Chondrocyte (in vitro differentiated cells): ENCODE results near the gene TH. TPM values are rescaled to one million over a fixed set of nuclear protein-coding genes. Genes with fewer than 3 reads are reported as not detected.
"Not testable (repeated sequence)": the region's sequence is repeated elsewhere in the genome, so short reads cannot be mapped to it uniquely, and the experiment has no call there.

Experiments used
- DNase-seq: peaks from one replicate; pipeline ENCODE4 v3.0.0; 2021; ENCODE audit warnings: mixed read lengths, low spot score
- H3K27ac Mint-ChIP-seq: one replicate; pipeline ENCODE4 v1.8.0; 2021; ENCODE audit warnings: mild to moderate bottlenecking, moderate library complexity, mixed read lengths; ENCODE audit not compliant: unreplicated experiment
- H3K27me3 Mint-ChIP-seq: 2 replicates; pipeline ENCODE4 v1.8.0; 2021; ENCODE audit warnings: low read depth, mixed read lengths
- H3K36me3 Mint-ChIP-seq: 2 replicates; pipeline ENCODE4 v1.8.0; 2021; ENCODE audit warnings: low read depth, mixed read lengths
- H3K4me1 Mint-ChIP-seq: 2 replicates; pipeline ENCODE4 v1.8.0; 2021; ENCODE audit warnings: low read depth, mild to moderate bottlenecking, mixed read lengths
- H3K4me3 Mint-ChIP-seq: one replicate; pipeline ENCODE4 v1.8.0; 2021; ENCODE audit warnings: mild to moderate bottlenecking, moderate library complexity, mixed read lengths; ENCODE audit not compliant: unreplicated experiment
- H3K9me3 Mint-ChIP-seq: 2 replicates; pipeline ENCODE4 v1.8.0; 2021; ENCODE audit warnings: low read depth, mixed read lengths
- total RNA-seq: library from RNA; stranded (reverse); gene quantifications from 3 replicates; pipeline ENCODE4 v1.2.1, GENCODE V29; 2021
- TF ChIP-seq, protein P1 (sequence below): fragments of 200-600 bp; sonication (generic); IDR thresholded peaks from 2 replicates; pipeline ENCODE4 v1.5.0; 2021; ENCODE audit warnings: antibody characterized with exemption, mild to moderate bottlenecking, moderate library complexity

TH gene
- total RNA-seq, 1 donor from 2014 or later, result not detected

GRCh38 chr11:2196970-2197770 is 25.6 kb upstream of the TH start:
- no peak for DNase-seq
- no peaks in the 10 kb centered on the region for H3K36me3 Mint-ChIP-seq
- H3K27ac Mint-ChIP-seq, result no peak overlapping the region
- H3K4me1 Mint-ChIP-seq, result no peaks in the 10 kb centered on the region
- peaks cover 18% of the 10 kb centered on the region for H3K27me3 Mint-ChIP-seq
- H3K9me3 Mint-ChIP-seq, result peaks cover 8% of the 10 kb centered on the region
- TF ChIP-seq, protein P1, sequence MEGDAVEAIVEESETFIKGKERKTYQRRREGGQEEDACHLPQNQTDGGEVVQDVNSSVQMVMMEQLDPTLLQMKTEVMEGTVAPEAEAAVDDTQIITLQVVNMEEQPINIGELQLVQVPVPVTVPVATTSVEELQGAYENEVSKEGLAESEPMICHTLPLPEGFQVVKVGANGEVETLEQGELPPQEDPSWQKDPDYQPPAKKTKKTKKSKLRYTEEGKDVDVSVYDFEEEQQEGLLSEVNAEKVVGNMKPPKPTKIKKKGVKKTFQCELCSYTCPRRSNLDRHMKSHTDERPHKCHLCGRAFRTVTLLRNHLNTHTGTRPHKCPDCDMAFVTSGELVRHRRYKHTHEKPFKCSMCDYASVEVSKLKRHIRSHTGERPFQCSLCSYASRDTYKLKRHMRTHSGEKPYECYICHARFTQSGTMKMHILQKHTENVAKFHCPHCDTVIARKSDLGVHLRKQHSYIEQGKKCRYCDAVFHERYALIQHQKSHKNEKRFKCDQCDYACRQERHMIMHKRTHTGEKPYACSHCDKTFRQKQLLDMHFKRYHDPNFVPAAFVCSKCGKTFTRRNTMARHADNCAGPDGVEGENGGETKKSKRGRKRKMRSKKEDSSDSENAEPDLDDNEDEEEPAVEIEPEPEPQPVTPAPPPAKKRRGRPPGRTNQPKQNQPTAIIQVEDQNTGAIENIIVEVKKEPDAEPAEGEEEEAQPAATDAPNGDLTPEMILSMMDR, result peak; percentile 88
- no peak overlapping the region for H3K4me3 Mint-ChIP-seq

GRCh38 chr11:2195756-2196088 is 24.1 kb upstream of the TH start:
- Mint-ChIP-seq H3K4me3 (no peak overlapping the region), H3K27ac (no peak overlapping the region), H3K27me3 (peaks cover 24% of the 10 kb centered on the region), H3K4me1 (no peaks in the 10 kb centered on the region), H3K36me3 (no peaks in the 10 kb centered on the region), H3K9me3 (peaks cover 1% of the 10 kb centered on the region)
- DNase-seq, result no peak
- TF ChIP-seq, protein P1, result no peak

DNA sequence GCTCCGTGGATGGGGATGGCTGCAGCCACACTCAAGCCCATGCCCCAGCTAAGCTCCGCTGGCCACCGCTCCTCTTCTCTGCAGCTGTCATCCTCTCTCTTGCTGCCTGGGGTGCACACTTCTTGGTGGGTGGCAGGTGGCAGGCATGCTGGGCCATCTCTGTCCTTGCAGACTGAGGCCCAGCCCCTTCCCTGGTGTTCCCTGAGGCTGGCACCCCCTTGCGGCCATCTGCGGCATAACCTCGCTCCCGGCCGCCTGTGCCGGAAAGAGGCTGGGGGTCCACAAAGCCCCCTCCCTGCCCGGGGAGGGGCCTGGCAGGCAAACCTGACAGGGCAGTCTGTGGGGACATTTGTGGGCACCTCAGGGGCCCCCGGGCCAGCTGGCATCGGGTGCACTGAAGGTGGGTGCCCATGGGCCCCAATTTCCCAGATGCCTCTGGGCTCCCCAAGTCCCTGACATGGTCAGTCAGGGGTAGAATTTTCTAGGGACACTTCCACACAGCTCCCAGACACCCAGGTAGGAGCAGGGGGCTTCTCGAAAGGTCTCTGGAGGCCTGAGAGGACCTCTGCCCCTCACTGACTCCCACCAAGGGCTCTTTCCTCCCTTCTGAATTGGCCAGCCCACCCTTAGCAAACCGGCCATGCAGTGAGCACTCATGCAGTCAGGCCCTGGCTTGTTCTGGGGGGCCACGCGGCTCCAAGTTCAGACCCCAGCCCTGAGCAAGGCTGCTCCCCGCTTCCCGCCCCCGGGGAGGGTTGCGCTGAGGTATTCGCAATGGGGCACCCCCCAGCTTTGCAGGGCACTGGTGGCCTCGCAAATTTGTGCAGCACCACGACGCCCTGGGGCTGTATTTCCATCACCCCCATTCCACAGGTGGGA is 23.5 kb upstream of the TH start:
- Mint-ChIP-seq H3K4me3 (no peak overlapping the region), H3K27ac (no peak overlapping the region), H3K9me3 (no peaks in the 10 kb centered on the region), H3K4me1 (no peaks in the 10 kb centered on the region), H3K36me3 (no peaks in the 10 kb centered on the region), H3K27me3 (peaks cover 28% of the 10 kb centered on the region)
- TF ChIP-seq, protein P1, result peak; percentile 91
- DNase-seq, result no peak

- DNase-seq, H3K4me3 Mint-ChIP-seq, H3K27ac Mint-ChIP-seq, H3K4me1 Mint-ChIP-seq, H3K9me3 Mint-ChIP-seq, H3K36me3 Mint-ChIP-seq: not testable (repeated sequence)
- H3K27me3 Mint-ChIP-seq, result peaks cover 34% of the 10 kb centered on the region
Measured at GRCh38 chr11:2193888-2194595, 22.4 kb upstream of the TH start.

GRCh38 chr11:2193099-2193887 is 21.7 kb upstream of the TH start:
- Mint-ChIP-seq H3K27me3 (peaks cover 34% of the 10 kb centered on the region), H3K36me3 (no peaks in the 10 kb centered on the region), H3K9me3 (no peaks in the 10 kb centered on the region), H3K4me3 (no peak overlapping the region), H3K4me1 (no peaks in the 10 kb centered on the region), H3K27ac (no peak overlapping the region)
- TF ChIP-seq, protein P1, result no peak
- DNase-seq, result no peak
